HFF-Myc (cell line): Measurements from ENCODE around the gene G3BP2.

Experiments
- DNase-seq: peaks from one replicate; pipeline ENCODE4 v3.0.0-alpha.2; 2011; ENCODE audit warnings: low read depth; ENCODE audit errors: extremely low read depth
- H3K4me3 ChIP-seq: replicated peaks from 2 replicates; pipeline ENCODE4 v1.5.1; 2011; ENCODE audit warnings: low read depth, mild to moderate bottlenecking, control low read depth, low read length
- TF ChIP-seq, protein P1 (sequence below): IDR thresholded peaks from 2 replicates; pipeline ENCODE4 v1.5.1; 2012; ENCODE audit warnings: mild to moderate bottlenecking, low read depth, low read length, control low read depth; ENCODE audit errors: missing control alignments

G3BP2 gene

GRCh38 chr4:75599647-75600046, 73.6 kb downstream of the G3BP2 start:
- TF ChIP-seq, protein P1, sequence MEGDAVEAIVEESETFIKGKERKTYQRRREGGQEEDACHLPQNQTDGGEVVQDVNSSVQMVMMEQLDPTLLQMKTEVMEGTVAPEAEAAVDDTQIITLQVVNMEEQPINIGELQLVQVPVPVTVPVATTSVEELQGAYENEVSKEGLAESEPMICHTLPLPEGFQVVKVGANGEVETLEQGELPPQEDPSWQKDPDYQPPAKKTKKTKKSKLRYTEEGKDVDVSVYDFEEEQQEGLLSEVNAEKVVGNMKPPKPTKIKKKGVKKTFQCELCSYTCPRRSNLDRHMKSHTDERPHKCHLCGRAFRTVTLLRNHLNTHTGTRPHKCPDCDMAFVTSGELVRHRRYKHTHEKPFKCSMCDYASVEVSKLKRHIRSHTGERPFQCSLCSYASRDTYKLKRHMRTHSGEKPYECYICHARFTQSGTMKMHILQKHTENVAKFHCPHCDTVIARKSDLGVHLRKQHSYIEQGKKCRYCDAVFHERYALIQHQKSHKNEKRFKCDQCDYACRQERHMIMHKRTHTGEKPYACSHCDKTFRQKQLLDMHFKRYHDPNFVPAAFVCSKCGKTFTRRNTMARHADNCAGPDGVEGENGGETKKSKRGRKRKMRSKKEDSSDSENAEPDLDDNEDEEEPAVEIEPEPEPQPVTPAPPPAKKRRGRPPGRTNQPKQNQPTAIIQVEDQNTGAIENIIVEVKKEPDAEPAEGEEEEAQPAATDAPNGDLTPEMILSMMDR, result no peak
- no peak overlapping the region for H3K4me3 ChIP-seq
- DNase-seq, result no peak

- TF ChIP-seq, protein P1, result no peak
- no peak for DNase-seq
- H3K4me3 ChIP-seq, result no peak overlapping the region
Measured at GRCh38 chr4:75598390-75598789, 74.8 kb downstream of the G3BP2 start.

GRCh38 chr4:75596061-75596460, 77.2 kb downstream of the G3BP2 start:
- no peak for DNase-seq
- TF ChIP-seq, protein P1, result no peak
- no peak overlapping the region for H3K4me3 ChIP-seq

DNA sequence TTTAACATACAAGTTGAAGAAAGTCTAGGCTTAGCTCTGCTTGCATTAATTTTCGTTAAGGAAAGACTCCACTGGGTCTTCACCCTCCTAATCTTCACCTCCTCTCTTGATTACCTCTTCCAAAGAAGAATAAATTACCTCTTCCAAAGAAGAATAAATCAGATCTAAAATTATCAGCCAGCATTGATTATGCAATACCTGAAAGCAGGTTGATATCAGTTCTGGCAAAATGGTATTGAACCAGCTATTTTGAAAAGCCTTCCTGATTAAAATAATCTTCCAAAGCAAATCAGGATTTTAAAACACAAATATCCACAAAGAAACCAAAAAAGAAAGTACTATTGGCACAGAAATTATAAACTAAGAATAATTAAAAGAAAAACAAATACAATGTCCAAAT, 79.8 kb downstream of the G3BP2 start:
- no peak for DNase-seq
- TF ChIP-seq, protein P1, result no peak
- H3K4me3 ChIP-seq, result no peak overlapping the region
